Sigmoid colon (tissue), 7 donors: ENCODE data around the gene CDH15. TPM values are rescaled to one million over a fixed set of nuclear protein-coding genes. Genes with fewer than 3 reads are reported as not detected.
"Not testable (repeated sequence)": the region's sequence is repeated elsewhere in the genome, so short reads cannot be mapped to it uniquely, and the experiment has no call there.

Experiments used
- DNase-seq: peaks from one replicate; pipeline ENCODE4 v3.0.0-alpha.2; 2019
- H3K27ac ChIP-seq, 4 donors: fragments of 200-600 bp; sonication (generic); one replicate each; pipeline ENCODE4 v1.5.1; 2016 to 2019; ENCODE audit warnings: mild to moderate bottlenecking in 1 of 4
- H3K27me3 ChIP-seq, 3 donors: fragments of 200-600 bp; sonication (generic); one replicate each; pipeline ENCODE4 v1.5.1; 2019; ENCODE audit warnings: mild to moderate bottlenecking in 1 of 3
- H3K36me3 ChIP-seq, 4 donors: fragments of 200-600 bp; sonication (generic); one replicate each; pipeline ENCODE4 v1.5.1; 2016 to 2019
- H3K4me1 ChIP-seq, 4 donors: fragments of 200-600 bp; sonication (generic); one replicate each; pipeline ENCODE4 v1.5.1; 2017 to 2019
- H3K4me3 ChIP-seq, 4 donors: fragments of 200-600 bp; sonication (generic); one replicate each; pipeline ENCODE4 v1.5.1; 2017 to 2019; ENCODE audit warnings: mild to moderate bottlenecking in 2 of 4, moderate library complexity in 1 of 4
- H3K9me3 ChIP-seq, 4 donors: fragments of 200-600 bp in 3 of 4; sonication (generic) in 3 of 4; one replicate each; pipeline versions ENCODE4 v1.5.1 to v1.6.1; 2013 to 2019
- EP300 ChIP-seq, 4 donors: sonication (generic); formaldehyde crosslinking; IDR thresholded peaks; one replicate each; pipeline ENCODE4 v1.6.1; 2017; ENCODE audit warnings: antibody characterized with exemption in 4 of 4
- POLR2A ChIP-seq, 2 donors: fragments of 450-650 bp; IDR thresholded peaks; one replicate each; pipeline ENCODE4 v1.6.1; 2016; ENCODE audit warnings: antibody characterized with exemption in 2 of 2, mild to moderate bottlenecking in 2 of 2, moderate library complexity in 2 of 2
- POLR2AphosphoS5 ChIP-seq, 4 donors: sonication (generic); formaldehyde crosslinking; IDR thresholded peaks; one replicate each; pipeline ENCODE4 v1.6.1; 2017; ENCODE audit warnings: antibody characterized with exemption in 4 of 4
- WGBS, 2 donors: extraction: QIAGEN DNeasy Blood & Tissue Kit; methylation state at CpG; one replicate each; pipeline ENCODE4 v1.1.7; 2013; 5-methylcytosine and 5-hydroxymethylcytosine counted together
- intact Hi-C: fragments of 100-400 bp; cut with DNase I; formaldehyde crosslinking; loops from one replicate; pipeline ENCODE4 v1.15.1; 2023
- polyA plus RNA-seq, 3 donors: library from polyadenylated mRNA; stranded (reverse); fragments of 200-250 nt; gene quantifications; one replicate each; pipeline ENCODE4 v1.2.3, GENCODE V29; 2013
- total RNA-seq, 4 donors: library from RNA; depleted of rRNA; stranded (reverse); fragments of >200 nt; gene quantifications; one replicate each; pipeline ENCODE4 v1.1.0, GENCODE V29; 2016
- TF ChIP-seq, protein P1 (sequence below), 4 experiments: fragments of 450-650 bp in 3 of 4; fragments of 200-600 bp in 1 of 4; IDR thresholded peaks; one replicate each; pipeline ENCODE4 v1.5.1; 2016 to 2019; ENCODE audit warnings: antibody characterized with exemption in 4 of 4, mild to moderate bottlenecking in 3 of 4, moderate library complexity in 2 of 4
- donor health status: healthy with polysubstance abuse.
- donor health status: Bipolar disorder and iron deficiency.
- donor health status: healthy.

The CDH15 gene
- total and polyA plus RNA-seq, 7 donors: 0.01 TPM; not detected in 6

DNA sequence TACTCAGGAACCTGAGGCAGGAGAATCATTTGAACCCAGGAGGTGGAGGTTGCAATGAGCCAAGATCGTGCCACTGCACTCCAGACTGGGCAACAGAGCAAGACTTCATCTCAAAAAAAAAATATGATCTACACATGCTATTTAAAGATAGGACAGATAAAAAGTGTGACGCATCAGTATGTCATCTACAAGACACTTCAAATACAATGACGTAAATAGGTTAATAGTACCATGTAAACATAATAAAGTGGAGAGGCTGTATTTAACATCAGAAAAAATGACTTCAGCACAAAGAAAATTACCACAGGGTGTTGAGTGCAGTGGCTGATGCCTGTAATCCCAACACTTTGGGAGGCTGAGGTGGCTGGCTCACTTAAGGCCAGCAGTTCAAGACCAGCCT is 66.2 kb downstream of the CDH15 start:
- DNase-seq: no peak
- WGBS, 2 donors: 78 to 91% methylated on average over 3 of the region's 3 CpGs
- intact Hi-C loops: loop anchor here (5.0 kb wide), 1 partner anchor 485 kb away; the partner anchor contains the start of genes VPS9D1 and ZNF276
- Histone ChIP-seq H3K27me3 (no peaks in the 10 kb centered on the region), H3K9me3 (no peaks in the 10 kb centered on the region), H3K36me3 (peaks cover 0 to 14% (median 4%) of the 10 kb centered on the region in 4 donors), H3K27ac (no peak overlapping the region), H3K4me3 (no peak overlapping the region), H3K4me1 (peaks cover 0 to 11% (median 5%) of the 10 kb centered on the region in 4 donors)
- TF ChIP-seq EP300 (IDR thresholded peaks at IDR 0.05) (no peak), POLR2A (IDR thresholded peaks at IDR 0.05) (no peak), POLR2AphosphoS5 (IDR thresholded peaks at IDR 0.05) (no peak)
- TF ChIP-seq, protein P1, sequence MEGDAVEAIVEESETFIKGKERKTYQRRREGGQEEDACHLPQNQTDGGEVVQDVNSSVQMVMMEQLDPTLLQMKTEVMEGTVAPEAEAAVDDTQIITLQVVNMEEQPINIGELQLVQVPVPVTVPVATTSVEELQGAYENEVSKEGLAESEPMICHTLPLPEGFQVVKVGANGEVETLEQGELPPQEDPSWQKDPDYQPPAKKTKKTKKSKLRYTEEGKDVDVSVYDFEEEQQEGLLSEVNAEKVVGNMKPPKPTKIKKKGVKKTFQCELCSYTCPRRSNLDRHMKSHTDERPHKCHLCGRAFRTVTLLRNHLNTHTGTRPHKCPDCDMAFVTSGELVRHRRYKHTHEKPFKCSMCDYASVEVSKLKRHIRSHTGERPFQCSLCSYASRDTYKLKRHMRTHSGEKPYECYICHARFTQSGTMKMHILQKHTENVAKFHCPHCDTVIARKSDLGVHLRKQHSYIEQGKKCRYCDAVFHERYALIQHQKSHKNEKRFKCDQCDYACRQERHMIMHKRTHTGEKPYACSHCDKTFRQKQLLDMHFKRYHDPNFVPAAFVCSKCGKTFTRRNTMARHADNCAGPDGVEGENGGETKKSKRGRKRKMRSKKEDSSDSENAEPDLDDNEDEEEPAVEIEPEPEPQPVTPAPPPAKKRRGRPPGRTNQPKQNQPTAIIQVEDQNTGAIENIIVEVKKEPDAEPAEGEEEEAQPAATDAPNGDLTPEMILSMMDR (IDR thresholded peaks at IDR 0.05): no peak

GRCh38 chr16:89241187-89242007 is 69.8 kb downstream of the CDH15 start:
- Histone ChIP-seq H3K27ac (peak overlapping the region; percentile 86 to 96 (median 94)), H3K36me3 (no peaks in the 10 kb centered on the region), H3K9me3 (no peaks in the 10 kb centered on the region), H3K4me3 (peak overlapping the region; percentile 60 to 71 (median 64)), H3K27me3 (no peaks in the 10 kb centered on the region), H3K4me1 (peaks cover 0 to 11% (median 6%) of the 10 kb centered on the region in 4 donors)
- DNase-seq: peak; percentile 89
- intact Hi-C loops: loop anchor here (2.0 kb wide), 2 partner anchors 47 to 319 kb away; partner anchors contain the start of gene RPL13
- TF ChIP-seq EP300 (IDR thresholded peaks at IDR 0.05) (no peak), POLR2AphosphoS5 (IDR thresholded peaks at IDR 0.05) (peak; percentile 74 to 93 (median 88)), POLR2A (IDR thresholded peaks at IDR 0.05) (peak; percentile 78 to 80)
- TF ChIP-seq, protein P1 (IDR thresholded peaks at IDR 0.05): no peak
- 4 to 7% methylated on average over 38 to 39 of the region's 39 CpGs for WGBS, 2 donors

- intact Hi-C loops: no loop called here
- no peak overlapping the region for H3K4me3 ChIP-seq
- DNase-seq: no peak
- peaks cover 0 to 21% (median 17%) of the 10 kb centered on the region in 4 donors for H3K4me1 ChIP-seq
- H3K9me3 ChIP-seq: no peaks in the 10 kb centered on the region
- no peak overlapping the region for H3K27ac ChIP-seq
- TF ChIP-seq POLR2AphosphoS5 (IDR thresholded peaks at IDR 0.05) (no peak), EP300 (IDR thresholded peaks at IDR 0.05) (no peak)
- TF ChIP-seq, protein P1 (IDR thresholded peaks at IDR 0.05): no peak
- 19 to 46% methylated on average over 12 of the region's 12 CpGs for WGBS, 2 donors
- H3K27me3 ChIP-seq: peaks cover 0 to 5% (median 0%) of the 10 kb centered on the region in 3 donors
- no peaks in the 10 kb centered on the region for H3K36me3 ChIP-seq
Observed at GRCh38 chr16:89242795-89243200, 71.2 kb downstream of the CDH15 start.

DNA sequence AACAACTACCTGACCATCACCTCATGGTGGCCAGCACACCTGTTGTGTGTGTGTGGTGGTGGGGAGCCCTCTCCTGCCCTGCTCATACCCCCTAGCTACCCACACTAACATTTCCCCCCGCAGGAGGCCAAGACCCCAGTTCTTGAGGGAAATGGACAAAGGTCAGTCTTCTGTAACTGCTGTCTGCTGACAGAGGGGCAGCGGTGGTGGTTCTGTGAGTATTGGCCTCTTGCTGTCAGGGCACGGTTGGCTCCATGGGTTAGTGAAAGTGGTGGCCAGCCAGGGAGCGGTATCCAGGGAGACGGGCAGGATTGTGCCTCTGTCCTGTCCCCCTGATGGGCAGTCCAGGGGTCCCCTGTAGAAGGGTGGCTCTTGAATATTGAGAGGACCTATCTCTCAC is 72.1 kb downstream of the CDH15 start:
- Histone ChIP-seq H3K36me3 (no peaks in the 10 kb centered on the region), H3K27ac (no peak overlapping the region), H3K4me1 (peaks cover 0 to 24% (median 18%) of the 10 kb centered on the region in 4 donors), H3K9me3 (no peaks in the 10 kb centered on the region), H3K4me3 (no peak overlapping the region), H3K27me3 (peaks cover 0 to 5% (median 0%) of the 10 kb centered on the region in 3 donors)
- TF ChIP-seq EP300 (IDR thresholded peaks at IDR 0.05): no peak
- no peak for TF ChIP-seq POLR2AphosphoS5 (IDR thresholded peaks at IDR 0.05)
- TF ChIP-seq POLR2A (IDR thresholded peaks at IDR 0.05): no peak
- TF ChIP-seq, protein P1 (IDR thresholded peaks at IDR 0.05): no peak
- no peak for DNase-seq
- 74 to 88% methylated on average over 5 of the region's 5 CpGs for WGBS, 2 donors
- intact Hi-C loops: no loop called here

DNA sequence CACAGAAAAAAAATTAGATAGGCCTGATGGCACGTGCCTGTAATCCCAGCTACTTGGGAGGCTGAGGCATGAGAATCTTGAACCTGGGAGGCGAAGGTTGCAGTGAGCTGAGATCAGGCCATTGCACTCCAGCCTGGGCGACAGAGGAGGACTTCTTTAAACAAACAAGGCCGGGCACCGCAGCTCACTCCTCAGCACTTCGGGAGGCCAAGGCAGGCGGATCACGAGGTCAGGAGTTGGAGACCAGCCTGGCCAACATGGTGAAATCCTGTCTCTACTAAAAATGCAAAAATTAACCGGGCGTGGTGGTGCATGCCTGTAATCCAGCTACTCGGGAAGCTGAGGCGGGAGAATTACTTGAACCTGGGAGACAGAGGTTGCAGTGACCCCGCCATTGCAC is 72.7 kb downstream of the CDH15 start:
- H3K9me3 ChIP-seq, H3K4me3 ChIP-seq, H3K27ac ChIP-seq, intact Hi-C loops, H3K27me3 ChIP-seq, H3K36me3 ChIP-seq, DNase-seq: not testable (repeated sequence)
- peaks cover 0 to 24% (median 18%) of the 10 kb centered on the region in 4 donors for H3K4me1 ChIP-seq
- WGBS, 2 donors: 63 to 83% methylated on average over 13 of the region's 13 CpGs
